A172 (cell line): ENCODE data around the gene FRS3. TPM values are rescaled to one million over a fixed set of nuclear protein-coding genes. Genes with fewer than 3 reads are reported as not detected.

ENCODE experiments used
- DNase-seq: peaks from one replicate; pipeline ENCODE4 v3.0.0-alpha.2; 2015; ENCODE audit warnings: low spot score
- total RNA-seq: library from RNA; depleted of rRNA; stranded (reverse); fragments of >200 nt; shearing (Covaris generic); gene quantifications from 2 replicates; pipeline ENCODE4 v1.2.3, GENCODE V29; 2014; rRNA removed

Gene FRS3
- total RNA-seq, 1 experiment from 2014 or later: 0.72 TPM

DNA sequence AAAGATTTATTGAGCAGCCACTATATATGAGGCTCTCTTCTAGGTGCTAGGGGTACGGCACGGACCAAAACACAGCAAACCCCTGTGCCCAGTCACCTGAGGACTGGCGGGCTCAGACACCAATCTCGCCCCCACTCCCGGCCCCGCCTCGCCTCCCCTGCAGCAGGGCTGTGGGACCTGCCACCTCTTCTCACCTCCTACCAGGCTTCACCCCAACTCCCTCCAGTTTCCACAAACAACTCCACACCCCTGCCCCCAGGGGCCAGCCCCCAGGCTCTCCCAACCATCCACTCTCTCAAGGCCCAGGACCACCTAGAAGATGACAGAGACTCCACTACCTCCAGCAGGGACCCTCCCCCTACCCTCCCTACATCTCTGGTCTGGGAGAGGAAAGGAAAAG lies 50.7 kb downstream of the FRS3 start:
- DNase-seq: no peak

- DNase-seq: no peak
Measured at GRCh38 chr6:41728073-41728936, 51.4 kb downstream of the FRS3 start.

DNA sequence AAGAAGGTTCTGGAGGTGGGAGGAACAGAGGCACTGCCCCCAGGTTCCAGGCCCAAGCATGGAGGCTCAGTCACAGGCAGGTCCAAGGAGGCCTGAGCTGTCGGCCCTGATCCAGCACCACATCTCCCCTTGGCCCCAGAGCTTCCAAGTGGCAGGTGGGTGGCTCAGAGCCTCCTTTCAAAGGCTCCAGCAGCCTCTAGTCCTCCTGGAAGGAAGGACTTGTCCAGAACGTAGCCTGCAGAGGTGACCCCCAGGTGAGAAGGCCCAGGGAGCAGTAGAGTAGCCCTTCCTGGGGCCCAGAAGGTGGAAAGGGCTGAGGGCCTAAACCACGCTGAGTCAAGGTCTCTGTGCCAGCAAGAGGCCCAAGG lies 52.0 kb downstream of the FRS3 start:
- no peak for DNase-seq

DNA sequence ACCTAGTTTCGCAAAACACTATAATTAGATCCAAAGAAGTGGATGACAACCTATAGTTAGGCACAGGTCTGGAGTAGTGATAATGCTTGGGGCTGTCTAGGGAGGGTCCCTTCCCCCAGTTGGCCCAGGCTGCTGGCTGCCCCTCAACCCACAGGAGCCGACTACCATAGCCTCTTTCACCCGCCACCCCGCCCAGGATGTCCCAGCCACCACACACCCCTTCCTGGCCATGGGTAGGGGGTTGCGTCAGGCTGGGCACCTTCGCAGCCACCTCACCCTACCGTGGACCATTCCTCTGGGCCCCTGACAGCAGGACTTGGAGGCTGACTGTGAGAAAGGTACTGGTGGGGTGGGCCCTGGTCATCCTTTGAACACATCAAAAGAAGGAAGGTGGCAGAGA lies 52.8 kb downstream of the FRS3 start:
- DNase-seq: no peak

GRCh38 chr6:41724586-41725501 lies 54.9 kb downstream of the FRS3 start:
- DNase-seq: no peak

- no peak for DNase-seq
Measured at GRCh38 chr6:41724228-41724580, 55.5 kb downstream of the FRS3 start.

- DNase-seq: peak; percentile 82
Measured at GRCh38 chr6:41723530-41724227, 56.0 kb downstream of the FRS3 start.

DNA sequence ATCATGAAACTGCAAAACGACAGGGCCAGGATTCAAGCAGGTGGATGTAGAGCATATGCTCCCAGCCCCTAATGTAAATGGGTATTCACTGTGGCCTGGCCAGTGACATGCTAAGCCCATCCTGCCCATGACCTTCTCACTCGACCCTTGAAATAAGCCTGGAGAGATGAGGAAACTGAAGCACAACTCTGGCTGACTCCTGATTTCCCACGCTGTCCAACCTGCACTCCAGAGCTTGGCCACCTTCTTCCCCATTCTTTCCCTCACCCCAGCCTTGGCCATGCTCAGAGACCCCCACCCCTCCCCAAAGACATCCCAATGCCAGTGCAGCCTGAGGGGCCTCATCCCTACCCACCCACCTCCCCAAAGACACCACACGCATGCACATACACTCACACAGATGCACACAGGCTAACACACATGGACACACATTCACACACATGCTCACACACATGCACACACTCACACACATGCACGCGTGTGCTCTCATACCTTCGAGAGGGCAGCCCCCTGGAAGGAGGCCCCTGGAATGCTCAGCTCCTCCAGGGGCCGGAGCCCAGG lies 56.7 kb downstream of the FRS3 start:
- no peak for DNase-seq

DNA sequence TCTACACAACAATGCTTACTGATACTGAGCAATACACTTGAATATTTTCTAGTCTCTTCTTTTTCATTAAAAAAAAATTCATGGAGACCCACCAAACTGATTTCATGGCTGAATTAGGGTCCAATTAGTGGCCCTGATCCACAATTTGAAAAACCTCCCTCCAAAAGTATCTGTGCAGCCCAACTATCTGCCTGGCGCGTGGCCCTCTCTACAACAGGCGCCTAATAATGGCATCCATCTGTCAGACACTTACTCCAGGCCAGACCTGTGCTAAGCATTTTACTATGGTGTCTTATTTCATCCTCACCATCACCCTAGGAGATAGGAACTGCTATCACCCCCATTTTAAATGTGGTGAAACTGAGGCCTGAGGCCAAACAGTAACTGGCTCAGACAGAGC lies 58.3 kb downstream of the FRS3 start:
- DNase-seq: no peak

- no peak for DNase-seq
Measured at GRCh38 chr6:41720783-41721182, 58.9 kb downstream of the FRS3 start.

DNA sequence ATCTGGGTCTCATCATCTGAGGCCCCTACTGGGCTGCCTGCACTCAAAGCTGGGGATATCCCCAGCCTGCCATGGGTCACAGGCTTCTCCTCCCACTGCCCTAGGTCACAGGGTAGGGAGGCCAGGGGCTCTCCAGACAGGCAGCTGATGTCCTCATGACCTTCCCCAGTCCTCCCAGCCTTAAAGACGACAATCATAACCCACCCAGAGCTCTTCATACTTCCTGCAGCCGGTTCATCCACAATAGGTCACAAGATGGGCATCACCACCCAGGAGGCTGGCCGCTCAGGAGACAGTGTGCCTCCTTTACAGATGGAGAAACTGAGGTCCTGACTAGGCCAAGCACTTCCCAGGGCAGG lies 59.5 kb downstream of the FRS3 start:
- no peak for DNase-seq

Other genes with a start within 250 kb of the FRS3 start
- 3.9 and 5.4 TPM in 2 replicates for gene FOXP4, start 233.5 kb downstream of the FRS3 start, total RNA-seq
- gene MDFI, start 141.4 kb downstream of the FRS3 start, total RNA-seq: not detected in 2 replicates
- 6.0 and 9.6 TPM in 2 replicates for gene TFEB, start 44.3 kb downstream of the FRS3 start, total RNA-seq
- gene PGC, start 32.5 kb downstream of the FRS3 start, total RNA-seq: not detected in 2 replicates
- gene PRICKLE4, start 882 bp upstream of the FRS3 start, total RNA-seq: not detected in 2 replicates
- 209 and 224 TPM in 2 replicates for gene TOMM6, start 7.8 kb upstream of the FRS3 start, total RNA-seq
- 0.74 and 1.1 TPM in 2 replicates for gene USP49, start 115.5 kb upstream of the FRS3 start, total RNA-seq
- 31.1 and 32.0 TPM in 2 replicates for gene MED20, start 141.2 kb upstream of the FRS3 start, total RNA-seq
- 14.1 and 17.5 TPM in 2 replicates for gene BYSL, start 141.6 kb upstream of the FRS3 start, total RNA-seq
- 46.6 and 51.7 TPM in 2 replicates for gene CCND3, start 161.9 kb upstream of the FRS3 start, total RNA-seq